IMR-90 (cell line): ENCODE data around the gene VSIG4. TPM values are rescaled to one million over a fixed set of nuclear protein-coding genes. Genes with fewer than 3 reads are reported as not detected.

Experiments
- ATAC-seq: fragments of 200-7000 bp; cut with Tn5 transposase; 2 replicates; pipeline ENCODE4 v1.9.1; 2020; ENCODE audit warnings: low read depth, mild to moderate bottlenecking, moderate library complexity
- BruUV-seq: library from RNA; stranded (reverse); fragments of 400-500 nt; replicated peaks from 2 replicates; lab custom pipeline; 2021; lab: Mats Ljungman, UMichigan
- CTCF ChIA-PET: fragments of 300-600 bp; formaldehyde crosslinking; extraction: SDS; loops from one replicate; lab custom pipeline; 2021; ENCODE audit warnings: antibody characterized with exemption; lab: Yijun Ruan, JAX
- POLR2A ChIA-PET: fragments of 300-600 bp; sonication (Branson Sonifier 250); formaldehyde crosslinking; loops from one replicate; lab custom pipeline; 2022; ENCODE audit warnings: antibody characterized with exemption; ENCODE audit not compliant: unreplicated experiment; lab: Charles Lee
- DNase-seq: peaks from one replicate; pipeline ENCODE4 v3.0.0; 2013
- H2AFZ ChIP-seq: replicated peaks from 2 replicates; pipeline ENCODE3; 2013; ENCODE audit warnings: low read length, mild to moderate bottlenecking; ENCODE audit not compliant: poor library complexity
- H2AK5ac ChIP-seq: 2 replicates; pipeline ENCODE4 v1.6.1; 2013; ENCODE audit warnings: low read depth, low read length, inconsistent platforms
- H2AK9ac ChIP-seq: replicated peaks from 2 replicates; pipeline ENCODE3; 2013; ENCODE audit warnings: mild to moderate bottlenecking, low read depth, low read length, moderate library complexity; ENCODE audit not compliant: poor library complexity
- H2BK120ac ChIP-seq: 2 replicates; pipeline ENCODE4 v1.6.1; 2013; ENCODE audit warnings: low read depth, low read length, inconsistent platforms
- H2BK15ac ChIP-seq: 3 replicates; pipeline ENCODE4 v1.6.1; 2013; ENCODE audit warnings: low read depth, low read length, inconsistent platforms
- H2BK20ac ChIP-seq: 2 replicates; pipeline ENCODE4 v1.6.1; 2013; ENCODE audit warnings: low read depth, mild to moderate bottlenecking, inconsistent platforms, low read length, moderate library complexity
- H2BK5ac ChIP-seq: 2 replicates; pipeline ENCODE4 v1.6.1; 2013; ENCODE audit warnings: mild to moderate bottlenecking, low read depth, low read length, inconsistent platforms; ENCODE audit not compliant: poor library complexity, severe bottlenecking
- H3K14ac ChIP-seq: replicated peaks from 2 replicates; pipeline ENCODE4 v1.6.1; 2013; ENCODE audit warnings: low read depth, low read length, inconsistent platforms
- H3K18ac ChIP-seq: 2 replicates; pipeline ENCODE4 v1.6.1; 2013; ENCODE audit warnings: low read depth, low read length, control low read depth
- H3K23ac ChIP-seq: 2 replicates; pipeline ENCODE4 v1.6.1; 2013; ENCODE audit warnings: low read depth, low read length, inconsistent platforms
- H3K27ac ChIP-seq: 2 replicates; pipeline ENCODE4 v1.5.1; 2013; ENCODE audit warnings: mild to moderate bottlenecking, control low read depth, low read length; ENCODE audit not compliant: insufficient read depth
- H3K27me3 ChIP-seq: 2 replicates; pipeline ENCODE4 v1.6.1; 2013; ENCODE audit warnings: low read length; ENCODE audit not compliant: control insufficient read depth, insufficient read depth
- H3K36me3 ChIP-seq: 2 replicates; pipeline ENCODE4 v1.6.1; 2013; ENCODE audit warnings: low read length, mixed read lengths; ENCODE audit not compliant: control insufficient read depth, insufficient read depth
- H3K4ac ChIP-seq: 2 replicates; pipeline ENCODE4 v1.6.1; 2013; ENCODE audit warnings: low read depth, low read length, inconsistent platforms
- H3K4me1 ChIP-seq: 2 replicates; pipeline ENCODE4 v1.6.1; 2013; ENCODE audit warnings: low read length, mixed read lengths; ENCODE audit not compliant: control insufficient read depth, insufficient read depth
- H3K4me2 ChIP-seq: 2 replicates; pipeline ENCODE4 v1.6.1; 2013; ENCODE audit warnings: low read depth, mild to moderate bottlenecking, control low read depth, low read length, moderate library complexity
- H3K4me3 ChIP-seq: 2 replicates; pipeline ENCODE4 v1.5.1; 2013; ENCODE audit warnings: low read depth, mild to moderate bottlenecking, control low read depth, low read length, moderate library complexity; ENCODE audit not compliant: insufficient read depth
- H3K56ac ChIP-seq: 2 replicates; pipeline ENCODE4 v1.6.1; 2013; ENCODE audit warnings: low read length, inconsistent platforms; ENCODE audit not compliant: insufficient read depth; ENCODE audit errors: extremely low read depth
- H3K79me1 ChIP-seq, 2 experiments: 2 replicates each; pipeline ENCODE4 v1.6.1; 2013; ENCODE audit warnings: low read length in 2 of 2, inconsistent platforms in 1 of 2, low read depth in 1 of 2
- H3K9ac ChIP-seq: 2 replicates; pipeline ENCODE4 v1.6.1; 2013; ENCODE audit warnings: low read depth, low read length, control low read depth
- H3K9me1 ChIP-seq: 2 replicates; pipeline ENCODE4 v1.6.1; 2013; ENCODE audit warnings: low read length, inconsistent platforms; ENCODE audit not compliant: insufficient read depth
- H3K9me3 ChIP-seq: 2 replicates; pipeline ENCODE4 v1.6.1; 2013; ENCODE audit warnings: low read length; ENCODE audit not compliant: control insufficient read depth, insufficient read depth
- H4K20me1 ChIP-seq: 2 replicates; pipeline ENCODE4 v1.6.1; 2013; ENCODE audit warnings: low read length, inconsistent platforms; ENCODE audit not compliant: insufficient read depth
- H4K5ac ChIP-seq: 2 replicates; pipeline ENCODE4 v1.6.1; 2013; ENCODE audit warnings: mild to moderate bottlenecking, low read depth, low read length, control low read depth
- H4K8ac ChIP-seq, 2 experiments: 2 replicates each; pipeline ENCODE4 v1.6.1; 2013; ENCODE audit warnings: low read depth in 2 of 2, low read length in 2 of 2, control low read depth in 1 of 2, inconsistent platforms in 1 of 2
- H4K91ac ChIP-seq: 2 replicates; pipeline ENCODE4 v1.6.1; 2013; ENCODE audit warnings: low read depth, low read length, inconsistent platforms; ENCODE audit not compliant: insufficient read depth
- BHLHE40 ChIP-seq: fragments of 150-350 bp; IDR thresholded peaks from 2 replicates; pipeline ENCODE4 v1.6.1; 2016; ENCODE audit warnings: mild to moderate bottlenecking, low read depth, low read length
- CEBPB ChIP-seq: IDR thresholded peaks from 2 replicates; pipeline ENCODE4 v1.6.1; 2012; ENCODE audit warnings: low read depth, low read length, improper control_type of control experiment
- CHD1 ChIP-seq: IDR thresholded peaks from 2 replicates; pipeline ENCODE4 v1.6.1; 2012; ENCODE audit warnings: low read depth, low read length, improper control_type of control experiment
- POLR2A ChIP-seq: IDR thresholded peaks from 2 replicates; pipeline ENCODE4 v1.6.1; 2012; ENCODE audit warnings: mild to moderate bottlenecking, low read depth, low read length
- RCOR1 ChIP-seq: IDR thresholded peaks from 2 replicates; pipeline ENCODE4 v1.6.1; 2012; ENCODE audit warnings: mild to moderate bottlenecking, low read length, improper control_type of control experiment; ENCODE audit not compliant: insufficient replicate concordance
- SMC3 ChIP-seq: fragments of 150-350 bp; IDR thresholded peaks from 2 replicates; pipeline ENCODE4 v1.6.1; 2016; ENCODE audit warnings: low read depth, mild to moderate bottlenecking, antibody characterized with exemption, low read length, moderate library complexity
- WGBS, 2 experiments: methylation state at CpG; one replicate each; pipeline versions ENCODE4 v1.1.5 to v1.1.7; 2013; ENCODE audit warnings: missing lambda C conversion rate in 2 of 2; ENCODE audit not compliant: insufficient read length in 1 of 2; ENCODE audit errors: extremely low coverage in 2 of 2; 5-methylcytosine and 5-hydroxymethylcytosine counted together
- dilution Hi-C: fragments of 300-500 bp; cut with HindIII; formaldehyde crosslinking; loops from one replicate; pipeline ENCODE4 v1.14.3; 2018; ENCODE audit warnings: low sequenced_read_pairs; ENCODE audit not compliant: unreplicated experiment
- in situ Hi-C: fragments of 300-500 bp; cut with MboI; formaldehyde crosslinking; loops from 3 replicates; pipeline ENCODE4 v1.14.3; 2019; ENCODE audit warnings: low sequenced_read_pairs, inconsistent platforms, mixed read lengths
- intact Hi-C: fragments of 100-400 bp; cut with micrococcal nuclease; formaldehyde crosslinking; loops from 2 replicates; pipeline ENCODE4 v1.10.0; 2022
- polyA plus RNA-seq, 3 experiments: library from polyadenylated mRNA; depleted of rRNA; stranded (reverse); fragments of >200 nt; gene quantifications; 2 replicates each; pipeline ENCODE4 v1.2.3, GENCODE V29; 2012; ENCODE audit warnings: low replicate concordance in 1 of 3
- total RNA-seq: library from RNA; depleted of rRNA; stranded (reverse); fragments of >200 nt; gene quantifications from 2 replicates; pipeline ENCODE4 v1.2.3, GENCODE V29; 2012
- TF ChIP-seq, protein P1 (sequence below): fragments of 150-350 bp; IDR thresholded peaks from 2 replicates; pipeline ENCODE4 v1.6.1; 2017; ENCODE audit warnings: mild to moderate bottlenecking, antibody characterized with exemption, low read length, low read depth

VSIG4 gene
- total and polyA plus RNA-seq, 2 of the 4 experiments (the other 2 are of a cell fraction), result not detected

DNA sequence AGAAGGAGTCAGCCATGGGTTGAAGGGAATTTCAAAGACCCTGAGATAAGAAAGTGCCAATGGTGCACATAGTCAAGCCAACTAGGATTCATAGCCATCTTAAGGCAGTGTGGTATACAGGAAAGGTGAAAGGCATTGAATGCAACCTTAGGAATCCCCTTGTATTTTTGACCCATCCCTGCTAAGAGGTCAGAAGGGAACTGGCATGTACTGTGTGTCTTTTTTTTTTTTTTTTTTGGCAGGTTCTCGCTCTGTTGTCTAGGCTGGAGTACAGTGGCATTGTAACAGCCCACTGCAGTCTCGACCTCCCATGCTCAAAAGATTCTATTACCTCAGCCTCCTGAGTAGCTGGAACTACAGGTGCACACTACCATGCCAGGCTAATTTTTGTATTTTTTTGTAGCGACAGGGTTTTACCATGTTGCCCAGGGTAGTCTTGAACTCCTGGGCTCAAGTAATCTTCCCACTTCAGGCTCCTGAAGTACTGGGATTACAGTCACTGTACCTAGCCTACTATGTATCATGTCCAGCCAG, 40.8 kb downstream of the VSIG4 start:
- no peak overlapping the region for H3K27ac ChIP-seq
- no peak overlapping the region for H2BK15ac ChIP-seq
- no peak overlapping the region for H2AK5ac ChIP-seq
- H4K20me1 ChIP-seq, result no peaks in the 10 kb centered on the region
- no peak overlapping the region for H3K18ac ChIP-seq
- H3K4me1 ChIP-seq, result no peaks in the 10 kb centered on the region
- H2AFZ ChIP-seq, result no peak overlapping the region
- no TSS peak for BruUV-seq
- H3K9ac ChIP-seq, result no peak overlapping the region
- no peak overlapping the region for H2BK20ac ChIP-seq
- intact Hi-C loops (no loop called here), dilution Hi-C loops (no loop called here), in situ Hi-C loops (no loop called here)
- H3K9me3 ChIP-seq, result no peaks in the 10 kb centered on the region
- WGBS, 2 experiments, result no CpG with 5 or more reads among the region's 3 CpGs
- no peak overlapping the region for H2BK120ac ChIP-seq
- H3K14ac ChIP-seq, result no peak overlapping the region
- POLR2A ChIA-PET, result no interaction called here
- H4K8ac ChIP-seq, result no peak overlapping the region
- no peak overlapping the region for H2BK5ac ChIP-seq
- H4K91ac ChIP-seq, result no peak overlapping the region
- H3K4me2 ChIP-seq, result no peak overlapping the region
- no peaks in the 10 kb centered on the region for H3K36me3 ChIP-seq
- H2AK9ac ChIP-seq, result no peak overlapping the region
- ATAC-seq (no peak), DNase-seq (no peak)
- H3K27me3 ChIP-seq, result peaks cover 3% of the 10 kb centered on the region
- CTCF ChIA-PET, result no interaction called here
- no peak overlapping the region for H3K4ac ChIP-seq
- H3K9me1 ChIP-seq, result no peaks in the 10 kb centered on the region
- H4K5ac ChIP-seq, result no peak overlapping the region
- H3K79me1 ChIP-seq, result no peaks in the 10 kb centered on the region
- H3K4me3 ChIP-seq, result no peak overlapping the region
- TF ChIP-seq POLR2A (no peak), BHLHE40 (no peak), CHD1 (no peak), CEBPB (no peak), SMC3 (no peak), RCOR1 (no peak)
- TF ChIP-seq, protein P1, sequence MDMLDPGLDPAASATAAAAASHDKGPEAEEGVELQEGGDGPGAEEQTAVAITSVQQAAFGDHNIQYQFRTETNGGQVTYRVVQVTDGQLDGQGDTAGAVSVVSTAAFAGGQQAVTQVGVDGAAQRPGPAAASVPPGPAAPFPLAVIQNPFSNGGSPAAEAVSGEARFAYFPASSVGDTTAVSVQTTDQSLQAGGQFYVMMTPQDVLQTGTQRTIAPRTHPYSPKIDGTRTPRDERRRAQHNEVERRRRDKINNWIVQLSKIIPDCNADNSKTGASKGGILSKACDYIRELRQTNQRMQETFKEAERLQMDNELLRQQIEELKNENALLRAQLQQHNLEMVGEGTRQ, result no peak
- no peak overlapping the region for H3K23ac ChIP-seq
- no peak overlapping the region for H3K56ac ChIP-seq
